ENCODE data around the gene DNAH2.

DNAH2 gene, protein sequence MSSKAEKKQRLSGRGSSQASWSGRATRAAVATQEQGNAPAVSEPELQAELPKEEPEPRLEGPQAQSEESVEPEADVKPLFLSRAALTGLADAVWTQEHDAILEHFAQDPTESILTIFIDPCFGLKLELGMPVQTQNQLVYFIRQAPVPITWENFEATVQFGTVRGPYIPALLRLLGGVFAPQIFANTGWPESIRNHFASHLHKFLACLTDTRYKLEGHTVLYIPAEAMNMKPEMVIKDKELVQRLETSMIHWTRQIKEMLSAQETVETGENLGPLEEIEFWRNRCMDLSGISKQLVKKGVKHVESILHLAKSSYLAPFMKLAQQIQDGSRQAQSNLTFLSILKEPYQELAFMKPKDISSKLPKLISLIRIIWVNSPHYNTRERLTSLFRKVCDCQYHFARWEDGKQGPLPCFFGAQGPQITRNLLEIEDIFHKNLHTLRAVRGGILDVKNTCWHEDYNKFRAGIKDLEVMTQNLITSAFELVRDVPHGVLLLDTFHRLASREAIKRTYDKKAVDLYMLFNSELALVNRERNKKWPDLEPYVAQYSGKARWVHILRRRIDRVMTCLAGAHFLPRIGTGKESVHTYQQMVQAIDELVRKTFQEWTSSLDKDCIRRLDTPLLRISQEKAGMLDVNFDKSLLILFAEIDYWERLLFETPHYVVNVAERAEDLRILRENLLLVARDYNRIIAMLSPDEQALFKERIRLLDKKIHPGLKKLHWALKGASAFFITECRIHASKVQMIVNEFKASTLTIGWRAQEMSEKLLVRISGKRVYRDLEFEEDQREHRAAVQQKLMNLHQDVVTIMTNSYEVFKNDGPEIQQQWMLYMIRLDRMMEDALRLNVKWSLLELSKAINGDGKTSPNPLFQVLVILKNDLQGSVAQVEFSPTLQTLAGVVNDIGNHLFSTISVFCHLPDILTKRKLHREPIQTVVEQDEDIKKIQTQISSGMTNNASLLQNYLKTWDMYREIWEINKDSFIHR (N-terminal part only)

DNA sequence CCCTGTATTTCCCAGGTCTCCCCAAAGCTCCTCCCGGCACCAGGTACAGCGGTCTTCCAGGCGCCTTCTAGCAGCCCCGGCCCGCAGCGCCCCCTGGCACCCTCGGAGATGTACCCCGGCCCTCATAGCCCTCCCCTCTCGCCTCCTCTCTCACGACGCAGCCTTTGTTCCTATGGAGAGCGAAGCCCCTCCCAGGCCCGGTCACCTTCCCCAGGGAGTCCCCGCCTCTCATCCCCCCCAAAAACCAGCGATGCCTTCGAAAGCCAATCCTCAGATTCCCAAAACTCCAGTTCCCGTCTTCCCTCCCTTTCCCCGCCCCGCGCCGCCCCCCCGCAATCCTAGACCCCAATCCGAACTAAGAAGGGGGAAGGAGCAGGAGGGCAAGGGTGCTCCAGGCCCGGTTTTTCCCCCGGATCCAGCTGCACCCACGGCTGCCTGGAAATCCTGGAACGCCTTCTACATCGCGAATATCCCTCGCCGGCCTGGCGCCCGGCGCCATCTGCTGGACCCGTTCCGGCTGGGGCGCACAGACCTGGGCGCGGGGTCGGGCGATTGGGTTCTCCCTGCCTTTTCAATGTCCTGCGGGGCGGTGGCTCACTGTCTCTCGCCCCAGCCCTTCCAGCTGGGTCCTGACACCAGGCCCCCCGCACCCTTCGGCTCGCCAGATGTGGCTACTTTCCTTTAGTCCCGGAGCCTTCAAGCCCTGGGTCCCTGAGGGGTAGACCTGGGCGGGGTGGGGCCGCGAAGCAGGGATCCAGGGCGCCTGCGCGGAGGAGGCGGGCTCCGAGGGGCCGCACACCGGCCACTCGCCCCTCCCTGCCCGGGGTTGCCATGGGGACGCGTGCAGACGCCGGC is at the start of gene DNAH2:
Gene DNAH2 (plus strand): TSS at position 844 of the 855 bp plus-strand sequence. CDS start 1,991 bp downstream, outside the sequence.
- H3K4me3 ChIP-seq (ENCODE audit: low read depth, low read length): peak within 1 kb of the TSS; percentile 42

DNA sequence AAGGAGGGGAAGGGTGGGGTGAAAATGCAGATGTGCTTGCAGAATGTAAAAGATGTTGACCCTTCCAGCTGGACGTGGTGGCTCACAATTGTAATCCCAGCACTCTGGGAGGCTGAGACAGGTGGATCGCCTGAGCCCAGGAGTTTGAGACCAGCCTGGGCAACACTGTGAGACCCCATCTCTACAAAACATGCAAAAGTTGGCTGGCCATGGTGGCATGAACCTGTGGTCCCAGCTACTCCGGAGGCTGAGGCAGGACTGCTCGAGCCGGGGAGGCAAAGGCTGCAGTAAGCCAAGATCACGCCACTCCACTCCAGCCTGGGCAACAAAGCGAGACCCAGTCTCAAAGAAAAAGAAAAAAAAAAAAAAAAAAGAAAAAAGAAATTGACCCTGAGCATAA is 49.1 kb upstream of the DNAH2 start:
- H3K4me3 ChIP-seq (ENCODE audit: low read depth, low read length): no peak overlapping the region

DNA sequence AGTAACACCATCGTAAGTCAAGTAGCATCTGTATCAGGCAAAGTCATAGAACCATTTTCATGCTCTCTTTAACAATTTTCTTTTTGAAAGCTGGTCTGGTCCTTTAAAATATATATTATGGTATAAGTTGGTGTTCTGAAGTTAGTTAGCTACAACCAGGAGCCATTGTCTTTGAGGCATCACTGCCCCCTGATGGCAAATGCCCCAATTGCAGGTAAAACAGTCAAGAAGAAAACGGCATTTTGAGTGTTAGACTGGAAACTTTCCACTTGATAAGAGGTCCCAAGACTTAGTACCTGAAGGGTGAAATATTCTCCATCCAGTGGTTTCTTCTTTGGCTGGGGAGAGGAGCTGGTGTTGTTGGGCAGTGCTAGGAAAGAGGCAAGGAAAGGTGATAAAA is 44.3 kb upstream of the DNAH2 start:
- no peak overlapping the region for H3K4me3 ChIP-seq (ENCODE audit: low read depth, low read length)

DNA sequence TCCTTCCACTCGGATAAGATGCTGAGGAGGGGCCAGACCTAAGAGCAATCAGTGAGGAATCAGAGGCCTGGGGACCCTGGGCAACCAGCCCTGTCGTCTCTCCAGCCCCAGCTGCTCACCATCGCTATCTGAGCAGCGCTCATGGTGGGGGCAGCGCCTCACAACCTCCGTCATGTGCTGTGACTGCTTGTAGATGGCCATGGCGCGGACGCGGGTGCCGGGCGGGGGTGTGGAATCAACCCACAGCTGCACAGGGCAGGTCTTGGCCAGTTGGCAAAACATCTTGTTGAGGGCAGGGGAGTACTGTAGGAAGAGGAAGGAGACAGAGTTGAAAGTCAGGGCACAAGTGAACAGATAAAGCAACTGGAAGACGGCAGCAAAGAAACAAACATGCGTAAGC is 42.6 kb upstream of the DNAH2 start:
- H3K4me3 ChIP-seq (ENCODE audit: low read depth, low read length): no peak overlapping the region

DNA sequence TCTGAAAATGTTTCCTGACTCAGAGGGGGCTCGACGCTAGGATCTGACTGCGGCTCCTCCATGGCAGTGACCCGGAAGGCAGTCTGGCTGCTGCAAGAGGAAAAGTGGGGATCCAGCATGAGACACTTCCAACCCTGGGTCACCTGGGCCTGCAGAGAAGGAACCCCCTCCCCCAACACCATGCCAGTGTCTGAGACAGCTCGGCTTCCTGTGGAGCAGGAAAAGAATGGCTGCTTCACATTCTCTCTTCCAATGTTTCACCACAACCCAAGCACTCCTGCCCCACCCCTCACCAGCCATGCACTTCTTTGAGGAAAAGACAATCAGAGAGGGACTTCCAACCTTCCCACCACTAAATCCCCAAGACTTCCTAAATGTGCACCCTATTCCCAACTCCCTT is 41.0 kb upstream of the DNAH2 start:
- no peak overlapping the region for H3K4me3 ChIP-seq (ENCODE audit: low read depth, low read length)

DNA sequence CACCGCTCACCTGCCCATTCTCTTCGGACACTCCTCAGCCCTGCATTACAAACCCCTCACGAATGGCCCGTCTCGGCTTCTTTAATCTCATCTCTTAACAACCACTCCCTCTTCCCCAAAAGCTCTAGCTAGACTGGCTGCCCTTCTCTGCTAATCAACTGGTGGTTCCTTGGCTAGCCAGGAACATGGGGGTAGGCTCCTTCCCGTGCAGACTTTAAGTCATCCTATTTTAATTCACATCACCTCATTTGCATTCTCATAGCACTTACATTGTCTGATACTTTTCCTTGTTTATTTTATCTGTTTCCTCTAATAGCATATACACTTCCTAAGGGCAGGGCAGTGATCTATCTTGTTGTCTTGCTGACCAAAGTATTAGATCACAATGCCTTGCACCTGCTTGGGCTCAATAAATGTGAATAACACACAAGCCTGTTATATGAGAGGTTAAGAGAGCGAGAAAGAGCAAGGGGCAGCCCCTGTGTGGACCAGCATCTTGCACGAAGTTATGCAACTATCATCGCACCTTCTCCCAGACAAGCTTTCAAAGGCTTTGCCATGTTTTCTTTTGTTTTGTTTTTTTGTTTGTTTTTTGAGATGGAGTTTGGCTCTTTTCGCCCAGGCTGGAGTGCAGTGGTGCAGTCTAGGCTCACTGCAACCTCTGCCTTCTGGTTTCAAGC is 40.0 kb upstream of the DNAH2 start:
- no peak overlapping the region for H3K4me3 ChIP-seq (ENCODE audit: low read depth, low read length)

DNA sequence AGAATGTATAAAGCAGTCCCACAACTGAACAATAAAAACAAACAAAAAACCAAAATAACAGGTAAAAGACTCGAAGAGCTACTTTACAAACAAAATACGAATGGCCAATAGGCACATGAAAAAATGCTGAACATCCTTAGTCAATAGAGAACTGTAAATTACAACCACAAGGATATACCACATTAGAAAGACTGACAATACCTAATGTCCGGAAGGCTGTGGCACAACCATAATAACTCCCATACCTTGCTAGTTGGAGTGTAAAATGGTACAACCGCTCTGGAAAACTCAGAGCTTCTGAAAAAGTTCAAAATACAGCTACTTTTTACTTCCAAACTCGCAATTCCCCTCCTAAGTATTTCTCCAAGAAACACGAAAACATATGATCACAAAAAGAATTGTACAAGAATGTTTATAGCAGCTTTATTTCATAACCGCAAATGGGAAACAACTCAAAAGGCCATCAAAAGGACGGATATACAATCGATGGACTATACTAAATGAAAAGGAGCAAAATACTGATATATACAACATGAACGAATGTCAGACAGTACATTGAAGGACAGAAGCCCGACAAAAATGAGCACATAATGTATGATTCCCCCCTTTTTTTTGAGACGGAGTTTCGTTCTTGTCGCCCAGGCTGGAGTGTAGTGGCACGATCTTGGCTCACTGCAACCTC is 32.6 kb upstream of the DNAH2 start:
- peak overlapping the region; percentile 97 for H3K4me3 ChIP-seq (ENCODE audit: low read depth, low read length)

DNA sequence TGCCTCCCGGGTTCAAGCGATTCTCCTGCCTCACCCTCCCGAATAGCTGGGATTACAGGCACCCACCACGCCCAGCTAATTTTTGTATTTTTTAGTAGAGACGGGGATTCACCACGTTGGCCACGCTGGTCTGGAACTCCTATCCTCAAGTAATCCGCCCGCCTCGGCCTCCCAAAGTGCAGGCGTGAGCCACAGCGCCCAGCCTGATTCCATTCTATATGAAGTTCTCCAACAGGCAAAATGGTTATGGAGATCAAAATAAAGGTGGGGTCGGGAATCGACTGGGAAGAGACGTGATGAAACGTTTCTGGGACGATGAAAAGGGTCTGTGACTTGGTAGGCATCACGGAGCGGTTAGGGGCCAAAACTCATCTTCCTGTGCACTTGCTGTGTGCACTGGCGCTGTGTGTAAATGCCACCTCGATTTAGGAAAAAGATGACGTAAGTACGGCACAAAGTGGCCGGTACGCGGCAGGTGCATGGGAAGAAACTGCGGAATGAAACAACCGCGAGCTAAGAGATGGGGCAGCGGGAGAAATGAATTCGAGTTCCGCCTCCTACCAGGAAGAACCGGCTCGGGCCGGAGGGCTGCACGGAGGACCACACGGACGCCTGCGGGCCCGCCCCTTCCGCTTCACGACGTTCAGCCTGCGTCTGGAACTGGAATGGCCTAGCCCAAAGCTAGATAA is 31.9 kb upstream of the DNAH2 start:
- peak overlapping the region; percentile 97 for H3K4me3 ChIP-seq (ENCODE audit: low read depth, low read length)

DNA sequence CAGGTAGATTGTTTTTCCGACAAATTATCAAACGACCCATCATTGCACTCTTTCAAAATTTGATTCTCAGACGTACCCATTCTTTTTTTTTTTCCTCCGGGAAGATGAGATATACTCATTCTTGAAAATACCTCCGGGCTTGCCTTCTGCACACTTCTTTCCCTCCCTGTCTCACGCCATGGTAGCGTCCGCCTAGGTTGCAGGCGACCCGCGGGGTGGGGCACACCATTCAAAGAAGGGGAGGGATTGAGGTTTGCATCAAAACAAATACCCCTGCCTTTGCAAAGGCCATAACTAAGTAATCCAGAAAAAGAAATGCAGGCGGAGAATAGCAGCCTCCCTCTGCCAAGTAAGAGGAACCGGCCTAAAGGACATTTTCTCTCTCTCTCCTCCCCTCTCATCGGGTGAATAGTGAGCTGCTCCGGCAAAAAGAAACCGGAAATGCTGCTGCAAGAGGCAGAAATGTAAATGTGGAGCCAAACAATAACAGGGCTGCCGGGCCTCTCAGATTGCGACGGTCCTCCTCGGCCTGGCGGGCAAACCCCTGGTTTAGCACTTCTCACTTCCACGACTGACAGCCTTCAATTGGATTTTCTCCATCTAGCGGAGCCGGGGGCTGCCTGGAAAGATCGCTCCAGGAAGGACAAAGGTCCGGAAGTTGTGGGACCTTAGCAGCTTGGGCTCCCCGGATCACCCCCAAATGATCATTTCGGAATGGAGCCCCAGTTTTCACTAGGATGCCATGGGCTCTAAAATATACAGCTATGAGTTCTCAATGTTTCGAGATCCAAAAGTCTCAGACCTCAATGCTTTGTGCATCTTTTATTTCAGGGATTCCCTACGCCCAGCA is 31.1 kb upstream of the DNAH2 start:
- peak overlapping the region; percentile 97 for H3K4me3 ChIP-seq (ENCODE audit: low read depth, low read length)

DNA sequence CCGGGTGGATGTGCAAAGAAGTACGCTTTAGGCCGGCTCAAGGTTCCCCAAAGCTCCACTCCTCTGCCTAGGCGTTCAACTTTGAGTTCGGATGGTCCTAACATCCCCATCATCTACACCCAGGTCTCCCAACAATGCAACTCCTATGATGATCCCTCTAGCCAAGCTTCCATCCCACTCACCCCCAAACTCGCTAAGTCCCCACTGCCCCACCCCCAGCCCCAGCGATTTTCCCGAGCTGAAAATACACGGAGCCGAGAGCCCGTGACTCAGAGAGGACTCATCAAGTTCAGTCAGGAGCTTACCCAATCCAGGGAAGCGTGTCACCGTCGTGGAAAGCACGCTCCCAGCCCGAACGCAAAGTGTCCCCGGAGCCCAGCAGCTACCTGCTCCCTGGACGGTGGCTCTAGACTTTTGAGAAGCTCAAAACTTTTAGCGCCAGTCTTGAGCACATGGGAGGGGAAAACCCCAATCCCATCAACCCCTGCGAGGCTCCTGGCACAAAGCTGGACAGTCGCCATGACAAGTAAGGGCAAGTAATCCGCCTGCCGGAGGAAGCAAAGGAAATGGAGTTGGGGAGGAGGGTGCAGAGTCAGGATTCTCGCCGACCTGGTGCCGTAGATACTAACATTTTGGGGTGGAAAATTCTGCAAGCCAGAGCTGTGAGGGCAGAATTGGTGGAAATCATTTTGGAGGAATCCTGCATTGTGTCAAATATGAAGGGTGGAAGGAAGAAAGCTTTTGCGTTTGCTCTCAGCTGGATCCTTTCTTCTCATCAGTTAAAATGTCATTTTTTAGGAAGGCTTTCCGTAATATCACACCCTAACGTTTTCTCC is 30.3 kb upstream of the DNAH2 start, which contains the start of gene TP53:
Gene TP53 (minus strand): TSS at position 419 of the 836 bp plus-strand sequence. CDS start 10,896 bp downstream, outside the sequence.
- peak within 1 kb of the TSS; percentile 97 for H3K4me3 ChIP-seq (ENCODE audit: low read depth, low read length)

DNA sequence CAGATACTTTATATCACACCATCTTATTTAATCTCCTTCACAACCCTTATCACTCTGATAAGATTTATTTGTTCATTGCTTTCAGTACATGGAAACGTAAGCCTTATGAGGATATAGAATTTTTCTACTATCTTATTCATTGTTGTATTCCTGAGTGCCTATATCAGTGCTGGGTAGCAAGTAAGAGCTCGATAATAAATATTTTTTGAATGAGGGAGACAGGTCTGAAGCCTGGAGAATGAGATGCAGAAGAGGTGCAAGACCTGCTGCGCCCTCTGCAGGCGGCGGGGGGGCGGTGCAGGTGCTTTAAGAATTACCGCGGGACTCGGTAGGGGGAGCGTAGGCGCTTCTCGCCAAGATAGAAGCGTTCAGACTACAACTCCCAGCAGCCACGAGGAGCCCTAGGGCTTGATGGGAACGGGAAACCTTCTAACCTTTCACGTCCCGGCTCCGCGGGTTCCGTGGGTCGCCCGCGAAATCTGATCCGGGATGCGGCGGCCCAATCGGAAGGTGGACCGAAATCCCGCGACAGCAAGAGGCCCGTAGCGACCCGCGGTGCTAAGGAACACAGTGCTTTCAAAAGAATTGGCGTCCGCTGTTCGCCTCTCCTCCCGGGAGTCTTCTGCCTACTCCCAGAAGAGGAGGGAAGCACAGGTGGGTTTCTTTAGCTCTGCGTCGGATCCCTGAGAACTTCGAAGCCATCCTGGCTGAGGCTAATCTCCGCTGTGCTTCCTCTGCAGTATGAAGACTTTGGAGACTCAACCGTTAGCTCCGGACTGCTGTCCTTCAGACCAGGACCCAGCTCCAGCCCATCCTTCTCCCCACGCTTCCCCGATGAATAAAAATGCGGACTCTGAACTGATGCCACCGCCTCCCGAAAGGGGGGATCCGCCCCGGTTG is 29.4 kb upstream of the DNAH2 start, which contains the start of gene WRAP53:
Gene WRAP53 (plus strand): TSS at position 570 of the 900 bp plus-strand sequence. CDS start 172 bp downstream, at position 742.
- peak within 1 kb of the TSS; percentile 97 for H3K4me3 ChIP-seq (ENCODE audit: low read depth, low read length)

DNA sequence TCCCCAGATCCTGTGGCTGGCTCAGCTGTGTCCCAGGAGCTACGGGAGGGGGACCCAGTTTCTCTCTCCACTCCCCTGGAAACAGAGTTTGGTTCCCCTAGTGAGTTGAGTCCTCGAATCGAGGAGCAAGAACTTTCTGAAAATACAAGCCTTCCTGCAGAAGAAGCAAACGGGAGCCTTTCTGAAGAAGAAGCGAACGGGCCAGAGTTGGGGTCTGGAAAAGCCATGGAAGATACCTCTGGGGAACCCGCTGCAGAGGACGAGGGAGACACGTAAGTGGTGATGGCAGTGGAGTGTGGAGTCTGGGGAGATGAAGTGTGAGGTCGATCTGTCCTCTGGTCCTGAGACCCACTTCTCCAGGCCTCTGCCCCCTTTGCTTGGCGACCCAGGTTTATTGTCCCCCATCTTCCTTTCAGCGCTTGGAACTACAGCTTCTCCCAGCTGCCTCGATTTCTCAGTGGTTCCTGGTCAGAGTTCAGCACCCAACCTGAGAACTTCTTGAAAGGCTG is 28.7 kb upstream of the DNAH2 start:
- peak overlapping the region; percentile 70 for H3K4me3 ChIP-seq (ENCODE audit: low read depth, low read length)

DNA sequence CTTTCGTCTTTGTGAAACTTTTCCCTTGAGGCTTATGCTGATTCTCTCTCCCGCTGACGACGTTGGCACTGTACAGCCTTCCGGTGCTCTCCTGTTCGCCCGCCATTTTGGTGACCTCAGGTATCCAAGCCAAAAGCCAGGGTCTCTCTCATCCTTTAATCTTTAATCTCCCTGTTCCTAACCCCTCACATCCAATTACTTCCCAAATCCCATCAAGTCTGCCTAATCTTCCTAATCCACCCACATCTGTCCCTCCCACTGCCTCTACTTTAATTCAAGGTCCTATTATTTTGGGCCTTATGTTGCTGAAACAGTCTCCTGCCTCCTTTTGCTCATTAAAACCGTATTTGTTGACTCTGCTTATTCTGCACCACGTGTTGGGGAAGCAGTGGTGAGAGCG is 22.0 kb upstream of the DNAH2 start:
- no peak overlapping the region for H3K4me3 ChIP-seq (ENCODE audit: low read depth, low read length)

DNA sequence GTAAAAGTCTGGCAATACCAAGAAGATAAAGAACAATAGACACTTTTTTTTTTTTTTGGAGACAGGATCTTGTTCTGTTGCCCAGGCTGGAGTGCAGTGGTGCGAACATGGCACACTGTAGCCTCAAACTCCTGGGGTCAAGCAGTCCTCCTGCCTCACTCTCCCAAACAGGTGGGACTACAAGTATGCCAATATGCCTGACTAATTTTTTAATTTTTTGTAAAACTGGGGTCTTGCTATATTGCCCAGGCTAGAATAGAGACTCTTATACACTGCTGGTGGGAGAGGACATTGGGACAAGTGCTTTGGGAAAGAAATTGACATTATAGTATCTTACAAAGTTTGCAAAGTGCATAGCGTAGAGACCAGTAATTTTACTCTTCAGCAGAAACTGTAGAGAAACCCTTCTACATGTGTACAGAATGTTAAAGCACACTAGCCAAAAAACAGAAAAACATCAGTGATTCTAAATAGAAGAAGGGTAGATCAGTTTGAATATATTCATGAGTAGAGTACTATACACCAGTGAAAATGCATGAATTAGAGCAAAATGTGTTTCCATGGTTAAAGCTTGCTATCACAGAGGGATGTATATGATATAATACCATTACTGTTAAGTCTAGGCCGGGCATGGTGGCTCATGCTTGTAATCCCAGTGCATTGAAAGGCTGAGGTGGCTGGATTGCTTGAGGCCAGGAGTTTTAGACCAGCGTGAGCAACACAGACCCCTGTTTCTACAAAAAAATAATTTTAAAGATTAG is 19.5 kb upstream of the DNAH2 start:
- H3K4me3 ChIP-seq (ENCODE audit: low read depth, low read length): no peak overlapping the region

DNA sequence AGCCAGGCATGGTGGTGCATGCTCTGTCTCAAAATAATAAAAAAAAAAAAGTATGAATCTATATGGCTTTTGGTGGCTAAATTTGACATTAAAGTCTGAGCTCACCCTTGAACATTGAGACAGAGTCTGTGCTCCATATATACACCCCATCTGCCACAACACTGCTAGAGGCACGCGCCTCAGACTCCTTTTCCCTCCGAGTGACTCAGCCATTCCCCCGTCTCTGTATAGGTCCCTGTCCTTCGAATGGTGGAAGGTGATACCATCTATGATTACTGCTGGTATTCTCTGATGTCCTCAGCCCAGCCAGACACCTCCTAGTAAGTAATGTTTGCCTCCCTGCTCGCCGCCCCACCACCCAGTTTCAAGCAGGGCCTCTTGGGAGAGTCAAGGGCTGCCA is 17.0 kb upstream of the DNAH2 start:
- no peak overlapping the region for H3K4me3 ChIP-seq (ENCODE audit: low read depth, low read length)
